Right renal cortex interstitium (tissue), 3 donors: ENCODE data around the gene KIN. TPM values are rescaled to one million over a fixed set of nuclear protein-coding genes. Genes with fewer than 3 reads are reported as not detected.
"Not testable (repeated sequence)": the region's sequence is repeated elsewhere in the genome, so short reads cannot be mapped to it uniquely, and the experiment has no call there.

Experiments used
- DNase-seq, 3 donors: peaks; one replicate each; pipeline ENCODE4 v3.0.0-alpha.2; 2013; ENCODE audit warnings: low read depth in 3 of 3, low spot score in 2 of 3
- polyA plus RNA-seq, 3 donors: library from polyadenylated mRNA; unstranded; fragments of 120-200 nt; gene quantifications; one replicate each; pipeline ENCODE4 v1.2.1, GENCODE V29; 2013; ENCODE audit not compliant: insufficient read length in 3 of 3

Gene KIN
- polyA plus RNA-seq: 10 to 100 TPM; 23.5 to 25.0 (median 23.6) TPM

GRCh38 chr10:7787857-7788638 lies at the start of gene KIN, which contains the start of gene ATP5F1C:
Gene KIN (minus strand): TSS chr10:7787993. CDS start chr10:7787933, 60 bp downstream.
Gene ATP5F1C (plus strand): TSS chr10:7788177. CDS start chr10:7788208, 31 bp downstream.
- DNase-seq: peak; percentile 92 to 96 (median 93)

DNA sequence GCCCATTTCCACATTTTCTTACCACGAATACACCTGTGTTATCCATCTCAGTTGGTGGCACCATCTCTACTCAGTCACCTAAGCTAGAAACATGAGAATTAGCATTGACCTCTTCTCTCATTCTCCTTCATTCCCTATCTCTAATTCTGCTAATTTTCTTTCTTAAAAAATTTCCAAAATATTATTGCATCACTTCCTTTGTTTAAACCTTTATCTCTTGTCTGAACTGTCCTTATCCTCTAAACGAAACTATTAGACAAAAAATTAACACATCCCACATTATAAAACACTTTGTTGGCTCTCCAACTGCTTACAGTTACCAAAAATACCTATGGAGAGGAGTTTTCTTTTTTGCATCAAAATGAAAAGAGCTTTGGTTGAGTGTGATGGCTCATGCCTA lies 48.8 kb upstream of the KIN start:
- no peak for DNase-seq

GRCh38 chr10:7834262-7834661 lies 46.5 kb upstream of the KIN start:
- DNase-seq: no peak

- DNase-seq: no peak
Measured at GRCh38 chr10:7833210-7833609, 45.4 kb upstream of the KIN start.

- DNase-seq: no peak
Measured at GRCh38 chr10:7832060-7832459, 44.3 kb upstream of the KIN start.

- no peak for DNase-seq
Measured at GRCh38 chr10:7829289-7829834, 41.6 kb upstream of the KIN start.

GRCh38 chr10:7826971-7827370 lies 39.2 kb upstream of the KIN start:
- DNase-seq: no peak

DNA sequence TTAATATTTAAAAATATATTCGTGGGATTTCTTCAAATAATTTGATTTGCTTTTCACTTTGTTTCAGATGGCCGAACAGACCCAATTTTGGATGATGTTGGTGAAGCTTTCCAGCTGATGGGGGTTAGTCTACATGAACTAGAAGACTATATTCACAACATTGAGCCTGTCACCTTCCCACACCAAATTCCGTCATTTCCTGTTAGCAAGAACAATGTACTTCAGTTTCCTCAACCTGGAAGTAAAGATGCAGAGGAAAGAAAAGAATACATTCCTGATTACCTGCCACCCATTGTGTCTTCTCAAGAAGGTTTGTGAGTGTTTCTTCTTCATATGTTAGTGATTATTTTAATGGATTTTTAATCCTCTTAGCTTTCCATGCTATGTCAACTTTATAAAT lies 36.5 kb upstream of the KIN start:
- DNase-seq: no peak

GRCh38 chr10:7819121-7819460 lies 31.3 kb upstream of the KIN start:
- peak in 1 of 3 donors; percentile 18 for DNase-seq

DNA sequence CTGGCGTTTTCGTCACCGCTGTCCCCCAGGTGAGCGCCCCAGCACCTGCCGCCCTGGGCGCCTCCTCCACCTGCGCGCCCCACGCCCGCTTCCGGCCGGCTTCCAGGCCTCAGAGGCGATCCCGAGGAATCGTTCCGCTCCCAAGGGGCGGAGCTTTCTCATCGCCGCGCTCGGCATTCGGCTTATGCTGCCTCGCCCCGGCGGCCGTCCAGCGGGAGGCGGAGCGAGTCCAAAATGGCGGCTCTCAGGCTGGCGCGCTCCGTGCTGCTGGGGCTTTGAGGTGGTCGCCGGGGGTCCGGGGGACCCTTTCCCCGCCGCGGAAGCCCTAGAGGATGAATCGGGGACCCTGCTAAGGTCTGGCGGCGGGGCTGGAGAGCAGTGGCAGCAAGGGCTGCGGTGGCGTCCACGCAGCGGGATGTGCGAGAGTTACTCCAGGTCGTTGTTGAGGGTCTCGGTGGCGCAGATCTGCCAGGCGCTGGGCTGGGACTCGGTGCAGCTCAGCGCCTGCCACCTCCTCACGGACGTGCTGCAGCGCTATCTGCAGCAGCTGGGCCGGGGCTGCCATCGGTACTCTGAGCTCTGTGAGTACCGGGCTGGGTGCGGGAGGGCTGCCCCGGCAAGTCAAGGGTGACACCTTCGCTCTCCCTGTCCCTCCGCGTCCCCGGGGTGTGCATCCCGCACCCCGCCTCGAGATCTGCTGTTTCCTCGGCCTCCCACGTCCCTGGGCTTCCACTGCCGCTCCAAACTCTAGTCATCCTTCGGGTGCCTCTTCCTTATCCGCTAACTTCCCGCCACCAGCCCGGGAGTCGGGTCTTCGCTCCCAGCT lies 30.7 kb upstream of the KIN start, which contains the start of gene TAF3:
Gene TAF3 (plus strand): TSS at position 211 of the 826 bp plus-strand sequence. CDS start 205 bp downstream, at position 416.
- DNase-seq: peak; percentile 74 to 87 (median 78)

DNA sequence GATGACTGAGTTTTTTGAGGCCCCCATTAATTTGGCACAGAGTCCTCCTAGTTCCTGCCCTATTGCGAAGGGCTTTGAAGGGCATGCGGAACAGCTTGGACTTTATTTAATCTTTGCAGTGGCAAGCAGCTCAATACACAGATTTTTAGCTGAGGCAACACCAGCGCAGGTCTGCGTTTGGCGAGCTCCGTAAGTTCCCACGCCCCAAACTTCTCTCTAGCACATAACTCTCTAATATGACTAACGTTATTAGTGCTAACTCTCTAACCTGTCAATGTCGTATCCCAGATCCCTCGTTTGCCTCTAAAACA lies 30.1 kb upstream of the KIN start:
- DNase-seq: no peak

DNA sequence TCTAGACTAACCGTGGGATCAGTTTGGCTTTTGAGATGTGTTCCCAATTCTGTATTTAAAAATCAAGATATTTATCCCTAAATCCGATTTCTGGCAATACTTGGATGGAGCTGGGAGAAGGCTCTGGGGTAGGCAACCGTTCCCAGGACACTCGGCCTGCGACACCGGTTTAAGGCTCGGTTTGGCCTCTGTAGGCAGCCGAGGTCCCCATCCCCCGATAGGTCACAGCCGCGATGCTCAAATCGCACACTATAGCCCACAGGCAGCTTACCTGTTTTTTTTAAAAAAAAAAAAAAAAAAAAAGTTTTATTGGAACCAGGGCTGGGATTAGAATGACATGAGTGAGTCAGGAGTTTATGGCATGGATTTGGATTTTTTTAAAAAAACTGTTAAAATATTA lies 29.8 kb upstream of the KIN start:
- DNase-seq: no peak

GRCh38 chr10:7813481-7813880 lies 25.7 kb upstream of the KIN start:
- DNase-seq: no peak

DNA sequence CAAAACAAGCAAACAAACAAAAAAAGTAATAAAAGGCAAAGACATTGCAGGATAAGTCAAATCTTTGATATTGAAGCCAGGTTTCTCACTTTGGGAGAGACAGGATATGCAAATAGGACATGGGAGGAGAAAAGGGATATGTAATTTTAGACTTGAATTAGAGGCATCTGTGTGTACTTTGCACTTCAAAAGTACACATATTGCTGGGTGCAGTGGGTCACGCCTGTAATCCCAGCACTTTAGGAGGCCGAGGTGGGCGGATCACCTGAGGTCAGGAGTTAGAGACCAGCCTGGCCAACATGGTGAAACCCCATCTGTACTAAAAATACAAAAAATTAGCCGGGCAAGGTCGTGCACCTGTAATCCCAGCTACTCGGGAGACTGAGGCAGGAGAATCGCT lies 23.9 kb upstream of the KIN start:
- DNase-seq: not testable (repeated sequence)

DNA sequence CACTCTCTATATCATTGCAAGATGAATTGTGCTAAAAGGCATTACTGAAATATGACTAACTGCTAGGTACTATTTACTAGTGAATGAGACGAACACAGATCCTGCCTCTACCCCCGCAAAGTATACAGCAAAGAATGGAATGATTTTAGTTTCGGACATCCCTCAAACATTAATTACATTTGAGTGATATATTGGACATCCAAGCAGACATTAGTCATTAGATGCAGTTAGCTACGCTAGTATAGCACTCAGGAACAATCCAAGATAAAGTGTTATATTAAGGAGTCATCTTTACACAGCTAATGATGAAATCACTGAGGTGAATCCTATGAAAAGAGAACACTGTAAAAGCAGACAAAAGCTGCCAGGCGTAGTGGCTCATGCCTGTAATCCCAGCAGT lies 23.2 kb upstream of the KIN start:
- DNase-seq: no peak

DNA sequence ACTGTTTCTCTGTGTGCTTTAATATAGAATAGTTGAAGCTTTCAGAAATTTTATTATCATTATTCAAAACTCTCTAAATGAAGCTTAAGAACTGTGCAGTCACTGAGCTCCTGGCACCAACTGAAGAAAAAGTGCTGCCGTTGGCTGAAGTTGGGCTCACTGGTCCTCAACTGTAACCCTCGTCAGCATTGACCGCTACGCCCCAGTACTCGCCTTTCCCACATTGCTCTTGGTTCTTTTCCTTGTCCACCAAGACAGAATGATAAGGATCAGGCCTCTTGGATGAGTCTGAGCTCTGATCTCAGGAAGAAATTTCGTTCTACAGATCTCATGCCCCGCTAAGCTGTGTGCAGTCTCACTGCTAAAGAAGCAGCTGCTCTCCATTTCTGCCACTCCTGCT lies 22.6 kb upstream of the KIN start:
- no peak for DNase-seq

DNA sequence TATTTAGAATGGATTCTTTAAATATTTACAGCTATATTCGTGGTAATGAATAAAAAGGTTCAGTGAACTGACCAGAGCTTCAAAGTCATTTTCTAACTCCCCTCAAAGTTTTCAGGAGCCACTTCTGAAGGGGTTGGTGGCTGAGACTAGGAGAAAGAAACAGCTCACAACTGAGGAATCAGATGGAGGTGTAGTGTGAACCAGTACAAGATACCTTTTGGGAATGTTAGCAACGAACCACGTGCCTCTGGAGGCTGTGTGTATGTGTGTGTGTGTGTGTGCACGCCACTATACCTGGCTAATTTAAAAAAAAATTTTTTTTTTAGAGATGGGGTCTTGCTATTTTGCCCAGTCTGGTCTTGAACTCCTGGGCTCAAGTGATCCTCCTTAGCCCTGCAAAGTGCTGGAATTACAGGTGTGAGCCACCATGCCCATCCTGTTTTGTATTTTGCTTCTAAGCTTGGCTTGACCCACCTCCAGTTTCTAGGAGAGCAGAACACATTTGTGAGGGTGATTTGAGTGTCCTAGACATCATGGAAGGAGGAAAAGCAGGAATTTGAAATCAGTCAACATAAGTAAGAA lies 21.0 kb upstream of the KIN start:
- no peak for DNase-seq

DNA sequence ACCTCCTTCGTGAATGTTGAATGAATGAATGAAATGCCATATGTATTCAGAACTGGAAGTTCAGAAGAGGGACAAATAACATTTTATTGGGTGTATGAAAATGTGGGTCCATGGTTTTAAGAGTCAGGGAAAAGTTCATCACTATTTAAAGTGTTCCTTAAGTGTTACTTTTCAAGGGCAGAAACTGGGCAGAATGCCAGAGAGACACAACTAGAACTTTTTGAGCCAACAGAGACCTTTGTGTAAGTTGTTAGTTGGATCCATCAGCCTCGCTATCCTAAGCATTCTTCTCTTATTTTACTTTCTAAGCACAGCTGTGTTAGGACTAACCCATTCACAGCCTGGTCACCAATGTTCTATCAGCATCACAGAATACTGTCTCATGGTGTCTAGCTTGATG lies 16.9 kb upstream of the KIN start:
- no peak for DNase-seq

DNA sequence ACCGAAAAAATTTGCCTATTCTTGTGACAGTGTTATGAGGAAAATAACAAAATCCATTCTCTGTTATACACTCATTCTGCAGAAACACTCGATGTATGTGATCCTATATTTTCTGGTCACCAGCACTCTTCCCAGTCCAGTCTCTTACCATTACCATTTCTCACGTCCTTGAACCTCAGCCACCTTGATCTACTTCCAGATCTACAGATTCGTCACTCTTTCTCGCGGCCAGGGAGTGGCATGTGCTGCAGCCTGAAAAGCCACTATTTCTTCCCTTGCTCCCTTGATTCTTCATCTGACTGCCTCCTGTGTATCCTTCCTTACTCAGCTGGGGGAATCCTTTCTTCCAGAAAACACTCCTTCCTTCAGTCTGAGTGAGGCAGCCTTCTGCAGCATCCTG lies 16.4 kb upstream of the KIN start:
- DNase-seq: no peak

GRCh38 chr10:7802606-7803005 lies 14.8 kb upstream of the KIN start:
- no peak for DNase-seq

- no peak for DNase-seq
Measured at GRCh38 chr10:7797582-7797981, 9.8 kb upstream of the KIN start.
